GM23248 (cell line): Measurements from ENCODE around the gene AMDHD1.

Experiments used
- EZH2 ChIP-seq: fragments of 200-600 bp; sonication (generic); IDR thresholded peaks from 2 replicates; pipeline ENCODE4 v1.6.1; 2018; ENCODE audit warnings: antibody characterized with exemption, mild to moderate bottlenecking; ENCODE audit not compliant: insufficient read depth, poor library complexity, severe bottlenecking
- EZH2phosphoT487 ChIP-seq: fragments of 200-600 bp; sonication (generic); IDR thresholded peaks from 2 replicates; pipeline ENCODE4 v1.6.1; 2018; ENCODE audit warnings: antibody characterized with exemption, moderate library complexity, mild to moderate bottlenecking, low read depth; ENCODE audit not compliant: insufficient read depth

- TF ChIP-seq EZH2phosphoT487 (no peak), EZH2 (no peak)
Observed at GRCh38 chr12:95980437-95980836, 37.3 kb downstream of the AMDHD1 start.
